A172 (cell line): ENCODE results near the gene PPP2R5C. TPM values are rescaled to one million over a fixed set of nuclear protein-coding genes. Genes with fewer than 3 reads are reported as not detected.

Source experiments
- DNase-seq: peaks from one replicate; pipeline ENCODE4 v3.0.0-alpha.2; 2015; ENCODE audit warnings: low spot score
- total RNA-seq: library from RNA; depleted of rRNA; stranded (reverse); fragments of >200 nt; shearing (Covaris generic); gene quantifications from 2 replicates; pipeline ENCODE4 v1.2.3, GENCODE V29; 2014

The PPP2R5C gene
- total RNA-seq, 1 experiment from 2014 or later, result 106 TPM

DNA sequence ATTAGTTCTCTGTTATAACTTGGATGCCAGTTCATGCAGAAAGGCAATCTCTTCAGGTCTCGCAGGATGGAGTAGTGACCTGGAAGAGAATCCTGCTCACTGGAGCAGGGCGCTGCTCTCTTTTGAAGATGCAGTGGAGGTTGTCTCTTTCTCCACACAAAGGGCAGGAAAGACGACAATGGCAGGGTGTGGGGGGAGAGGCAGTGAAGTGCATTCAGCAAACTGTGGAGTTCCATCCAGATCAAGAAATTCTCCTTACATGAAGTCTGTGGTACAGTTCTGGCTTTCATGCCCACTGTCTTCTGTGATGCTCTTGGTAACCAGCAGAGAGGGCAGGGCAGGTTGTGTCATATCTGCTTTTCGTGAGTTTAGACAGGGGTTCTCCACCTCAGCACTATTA, 6.6 kb upstream of the PPP2R5C start:
- DNase-seq, result no peak

DNA sequence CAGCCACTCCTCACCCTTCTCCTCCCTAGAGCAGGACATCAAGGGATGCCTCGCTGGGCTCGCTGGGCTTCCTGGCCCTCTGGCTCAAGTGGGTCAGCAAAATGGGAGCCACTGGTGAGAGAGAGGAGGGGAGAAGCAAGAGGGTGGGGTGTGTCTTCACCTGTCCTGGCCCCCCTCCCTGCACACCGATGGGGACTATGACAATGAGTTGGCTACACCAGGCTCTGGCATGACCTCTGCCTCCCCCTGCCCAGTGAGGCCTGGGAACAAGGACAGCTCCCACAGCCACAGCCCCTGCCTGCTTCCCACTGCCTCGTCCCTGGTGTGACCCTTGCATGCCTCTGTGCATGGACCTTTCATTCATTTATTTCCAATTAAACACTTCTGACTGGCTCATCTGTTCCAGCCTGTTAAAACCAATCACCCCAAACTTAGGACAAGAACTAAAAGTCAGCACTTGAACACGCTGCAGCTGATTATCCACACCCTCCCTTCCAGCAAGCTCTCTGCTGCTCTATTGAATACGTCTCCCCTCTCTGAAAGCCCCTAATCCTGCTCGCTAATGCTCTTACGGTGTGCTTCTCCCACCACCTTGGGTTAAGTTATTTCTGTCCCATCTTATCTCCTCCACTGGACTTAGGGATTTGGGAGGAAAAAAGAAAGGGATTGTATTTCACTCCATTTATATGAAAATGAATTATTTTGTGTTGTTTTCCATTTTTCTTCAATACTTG, 5.8 kb upstream of the PPP2R5C start:
- DNase-seq, result no peak

DNA sequence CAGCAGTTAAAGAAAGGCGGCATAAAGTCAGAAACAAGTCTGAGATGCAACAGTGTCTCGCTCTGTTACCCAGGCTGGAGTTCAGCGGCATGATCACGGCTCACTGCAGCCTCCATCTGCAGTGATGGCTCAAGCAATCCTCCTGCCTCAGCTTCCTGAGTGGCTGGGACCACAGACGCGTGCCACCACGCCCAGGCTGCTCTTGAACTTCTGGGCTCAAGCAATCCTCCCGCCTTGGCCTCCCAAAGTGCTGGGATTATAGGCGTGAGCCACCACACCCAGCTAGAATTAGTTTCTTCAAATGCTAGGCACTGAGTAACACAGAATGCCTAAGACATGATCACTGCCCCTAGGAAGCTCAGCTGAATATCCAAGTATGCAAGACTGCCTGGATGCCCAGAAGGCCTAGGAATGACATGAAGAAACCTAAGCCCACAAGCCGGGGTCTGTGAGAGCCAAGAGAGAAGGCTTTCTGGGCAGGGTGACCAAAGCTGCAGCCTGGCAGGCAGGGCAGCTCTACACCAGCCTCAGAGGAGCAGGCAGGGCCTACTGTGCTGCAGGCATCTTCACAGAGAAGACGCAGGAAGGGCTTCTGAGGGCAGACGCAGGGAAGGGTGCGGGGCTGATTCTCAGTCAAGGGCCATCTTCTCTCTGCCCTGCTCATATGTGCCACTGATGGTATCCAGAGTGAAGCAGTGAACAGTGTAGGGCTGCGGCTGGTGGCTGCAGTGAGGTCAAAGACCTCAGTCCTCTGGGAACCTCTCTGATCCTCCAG, 4.3 kb upstream of the PPP2R5C start:
- DNase-seq, result no peak

DNA sequence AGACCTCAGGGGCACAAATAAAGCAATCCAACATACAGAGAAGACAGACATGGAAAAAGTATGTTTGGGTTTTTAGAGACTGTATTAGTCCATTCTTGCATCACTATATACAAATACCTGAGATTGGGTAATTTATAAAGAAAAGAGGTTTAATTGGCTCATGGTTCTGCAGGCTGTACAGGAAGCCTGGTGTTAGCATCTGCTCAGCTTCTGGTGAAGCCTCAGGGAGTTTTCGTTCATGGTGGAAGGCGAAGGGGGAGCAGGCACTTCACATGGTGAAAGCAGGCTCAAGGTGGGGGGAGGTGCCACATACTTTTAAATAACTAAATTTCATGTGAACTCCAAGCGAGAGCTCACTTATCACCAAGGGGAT, 3.7 kb upstream of the PPP2R5C start:
- no peak for DNase-seq

DNA sequence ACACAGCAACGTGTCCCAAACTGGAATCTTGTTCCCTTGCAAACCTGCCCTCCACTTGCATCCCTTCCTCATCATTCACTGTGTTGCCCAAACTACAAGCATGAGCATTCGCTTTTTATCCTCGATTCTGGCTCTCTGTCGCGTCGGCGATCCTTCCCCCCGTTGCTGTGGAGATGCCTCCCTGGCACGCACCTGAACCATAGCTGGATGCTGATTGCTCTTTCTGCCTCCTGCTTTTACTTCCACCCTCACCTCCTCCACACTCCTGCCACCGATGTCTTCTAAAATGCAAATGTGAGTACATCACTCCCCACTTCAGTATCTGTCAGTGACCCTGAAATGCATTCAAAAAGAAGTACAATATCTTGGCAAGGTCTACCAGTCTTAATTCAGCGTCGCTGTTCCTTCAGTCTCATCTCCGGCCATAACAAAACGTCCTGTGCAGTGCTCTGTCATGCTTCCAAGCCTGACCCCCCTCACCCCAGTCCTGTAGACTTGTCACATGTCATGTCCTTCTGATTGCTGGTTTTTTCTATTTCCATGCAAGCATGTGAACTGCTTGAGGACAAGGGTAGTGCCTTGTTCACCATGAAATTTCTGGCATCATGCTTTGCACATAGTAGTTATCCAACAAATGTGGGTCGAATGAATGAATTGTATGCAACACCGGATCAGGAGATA, 2.5 kb upstream of the PPP2R5C start:
- DNase-seq, result no peak

DNA sequence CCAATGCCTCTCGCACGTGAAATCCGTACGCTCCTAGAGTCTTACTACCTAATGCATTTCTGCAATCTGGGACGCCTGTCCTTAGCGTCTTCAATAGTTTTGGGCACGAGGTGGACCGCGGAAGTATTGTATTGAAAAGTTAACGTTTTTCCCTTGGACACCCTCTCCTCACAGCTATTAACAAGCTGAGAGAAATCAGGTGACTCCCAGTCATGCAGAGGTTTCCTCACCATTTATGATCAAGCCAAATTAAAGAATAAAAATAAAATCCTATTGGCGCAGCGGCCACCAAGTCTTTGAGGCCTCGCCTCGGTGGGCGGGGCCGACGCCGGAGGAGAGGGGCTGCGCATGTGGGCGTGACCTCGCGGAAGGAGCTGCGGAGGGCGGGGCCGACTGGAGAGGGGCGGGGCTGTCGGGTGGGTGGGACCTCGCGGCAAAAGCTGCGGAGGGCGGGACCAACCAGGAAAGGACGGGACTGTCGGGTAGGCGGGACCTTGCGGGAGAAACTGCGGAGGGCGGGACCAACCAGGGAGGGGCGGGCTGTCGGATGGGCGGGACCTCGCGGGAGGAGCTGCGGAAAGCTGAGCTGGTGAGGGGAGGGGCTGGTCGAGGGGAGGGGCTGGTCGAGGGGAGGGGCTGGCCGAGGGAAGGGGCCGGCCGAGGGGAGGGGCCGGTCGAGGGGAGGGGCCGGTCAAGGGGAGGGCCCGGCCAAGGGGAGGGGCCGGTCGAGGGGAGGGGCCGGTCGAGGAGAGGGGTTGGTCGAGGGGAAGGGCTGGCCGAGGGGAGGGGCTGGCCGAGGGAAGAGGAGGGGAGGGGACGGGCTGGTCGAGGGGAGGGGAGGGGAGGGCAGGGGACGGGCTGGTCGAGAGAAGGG, 1.1 kb upstream of the PPP2R5C start:
- DNase-seq, result peak; percentile 78

DNA sequence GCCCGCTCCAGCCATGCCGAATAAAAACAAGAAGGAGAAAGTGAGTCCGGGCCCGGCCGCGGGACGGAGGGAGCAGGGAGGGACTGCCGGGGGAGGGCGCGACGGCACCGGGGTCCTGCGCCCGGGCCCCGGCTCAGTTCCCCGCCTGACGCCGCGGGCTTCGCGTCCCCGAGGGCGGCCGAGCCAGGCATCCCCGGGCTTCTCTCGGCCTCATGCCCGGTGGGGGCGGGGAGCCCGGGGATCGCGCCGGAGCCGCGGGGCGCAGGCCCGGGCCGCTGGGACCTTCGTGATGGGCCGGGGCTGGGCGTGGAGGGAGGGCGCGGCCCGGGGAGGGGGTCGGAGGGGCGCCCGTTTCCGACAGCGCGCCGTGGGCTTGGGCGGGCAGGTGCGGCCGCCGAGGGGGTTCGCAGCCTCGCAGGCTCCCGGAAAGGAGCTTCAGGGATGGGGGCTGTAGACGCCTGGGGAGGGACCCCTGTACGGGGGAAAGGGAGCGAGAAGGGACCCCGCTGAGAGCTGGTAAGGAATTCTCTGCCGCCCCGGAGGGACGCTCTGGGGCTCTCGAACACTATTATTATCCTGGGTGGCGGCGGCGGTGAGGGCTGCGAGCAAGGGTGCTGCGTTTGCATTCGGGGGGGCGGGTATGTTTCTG, 496 bp downstream of the PPP2R5C start:
- DNase-seq, result no peak

DNA sequence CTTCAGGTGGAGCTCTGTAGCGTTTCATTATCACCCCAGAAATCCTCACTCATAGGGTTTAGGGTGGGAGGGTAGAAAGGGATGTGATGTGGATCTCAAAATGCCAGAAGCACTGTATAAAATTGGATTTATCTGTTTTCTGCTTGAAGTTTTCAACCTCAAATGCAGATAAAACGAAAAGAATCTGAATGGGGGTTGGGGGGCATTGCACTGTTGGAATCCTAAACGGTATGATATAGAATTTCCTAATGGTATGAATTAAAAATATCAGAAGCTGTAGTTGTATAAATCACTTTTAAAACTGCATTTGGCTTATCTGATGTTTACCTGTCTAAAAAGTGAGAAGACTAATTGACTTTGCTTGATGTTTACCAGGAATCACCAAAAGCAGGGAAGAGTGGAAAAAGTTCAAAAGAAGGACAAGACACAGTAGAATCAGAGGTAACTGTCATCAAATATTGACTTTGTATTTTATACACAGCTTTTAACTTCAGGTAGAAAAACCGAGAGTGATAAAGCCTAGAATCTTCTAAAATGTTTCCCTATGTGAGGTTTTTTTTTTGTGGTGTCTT, 1.1 kb downstream of the PPP2R5C start:
- DNase-seq, result no peak

DNA sequence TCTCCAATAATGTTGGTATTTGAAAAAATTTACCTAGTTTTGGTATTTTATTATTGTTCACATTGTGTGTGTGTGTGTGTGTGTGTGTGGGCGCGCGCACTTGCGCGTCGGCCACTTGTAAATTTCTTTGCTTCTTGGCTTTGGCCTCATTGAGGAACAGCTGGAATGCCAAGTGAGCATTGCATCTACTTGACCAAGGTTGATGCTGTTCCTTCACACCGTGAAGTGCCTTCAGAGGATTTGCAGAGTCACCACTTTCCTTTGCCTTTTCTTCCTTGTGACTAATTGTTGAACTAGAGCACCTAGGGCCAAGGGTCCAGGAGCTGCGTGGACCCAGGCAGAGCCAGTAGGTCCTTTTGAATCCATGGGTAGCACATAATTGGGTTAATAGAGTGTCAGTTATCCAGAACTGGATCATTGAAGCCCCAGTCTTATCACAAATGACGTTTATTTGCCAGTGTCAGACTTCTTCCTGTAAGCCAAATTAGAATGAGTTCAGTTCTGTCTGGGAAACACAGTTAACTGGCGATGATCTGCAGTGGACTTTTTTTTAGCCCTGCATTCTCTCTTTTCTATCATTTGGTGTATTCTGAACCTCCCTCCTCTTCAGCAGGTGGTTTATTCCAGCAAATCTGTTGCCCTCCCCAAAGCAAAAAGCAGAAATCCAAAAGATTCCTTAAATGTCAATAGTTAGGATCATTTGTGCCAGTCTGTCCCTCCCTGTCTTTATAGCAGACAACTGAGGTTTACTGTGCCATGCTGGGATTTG, 2.6 kb downstream of the PPP2R5C start:
- no peak for DNase-seq

DNA sequence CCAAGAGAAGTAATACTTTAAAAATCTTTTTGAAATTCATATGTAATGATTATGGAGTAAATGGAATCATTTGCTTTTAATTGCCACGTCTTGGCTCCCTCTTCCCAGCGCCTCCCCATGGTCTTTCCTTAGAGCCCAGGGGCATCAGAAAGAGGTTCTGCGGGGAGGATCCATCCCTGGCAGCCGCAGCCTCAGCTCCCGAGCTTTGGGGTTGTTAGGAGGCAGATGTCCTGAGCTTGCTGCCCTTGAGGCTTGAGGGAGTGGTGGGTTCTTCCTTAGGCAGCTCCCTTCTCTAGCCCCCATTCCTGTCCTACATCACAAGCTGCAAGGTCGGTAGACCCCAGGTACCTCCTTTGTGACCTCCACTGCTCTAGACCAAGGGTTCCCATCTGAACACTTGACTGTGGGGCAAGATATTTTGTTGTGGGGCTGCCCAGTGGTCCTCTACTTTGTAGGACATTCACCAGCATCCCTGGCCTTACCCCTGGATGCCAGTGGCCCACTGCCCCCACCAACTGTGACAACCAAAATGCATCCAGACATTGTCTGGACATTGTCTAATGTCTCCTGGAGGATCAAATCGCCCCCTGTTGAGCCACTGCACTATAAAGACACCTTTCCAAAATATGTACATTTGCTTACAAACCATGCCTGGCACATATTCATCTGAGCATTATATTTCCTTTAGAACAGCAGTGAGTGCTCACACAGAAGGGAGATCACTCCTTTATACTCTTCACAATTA, 6.3 kb downstream of the PPP2R5C start:
- no peak for DNase-seq

DNA sequence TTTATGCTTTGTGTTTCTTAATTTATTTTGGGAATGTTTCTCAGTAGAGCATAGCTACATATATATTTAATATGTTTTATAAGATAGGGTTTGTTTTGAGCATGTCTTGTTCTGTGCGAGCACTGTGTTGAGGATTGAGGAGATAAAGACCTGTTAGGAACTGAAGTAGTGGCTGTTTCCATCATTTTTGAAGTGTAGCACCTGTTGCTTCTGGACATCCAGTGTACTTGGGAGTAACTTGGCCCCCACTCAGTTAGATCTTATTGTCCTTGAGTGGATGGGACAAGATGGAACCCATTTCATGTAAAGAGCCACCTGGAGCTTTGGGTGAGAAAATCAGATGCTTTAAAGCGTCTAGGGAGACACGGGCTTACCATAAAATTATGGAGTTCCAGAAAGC, 8.7 kb downstream of the PPP2R5C start:
- no peak for DNase-seq

DNA sequence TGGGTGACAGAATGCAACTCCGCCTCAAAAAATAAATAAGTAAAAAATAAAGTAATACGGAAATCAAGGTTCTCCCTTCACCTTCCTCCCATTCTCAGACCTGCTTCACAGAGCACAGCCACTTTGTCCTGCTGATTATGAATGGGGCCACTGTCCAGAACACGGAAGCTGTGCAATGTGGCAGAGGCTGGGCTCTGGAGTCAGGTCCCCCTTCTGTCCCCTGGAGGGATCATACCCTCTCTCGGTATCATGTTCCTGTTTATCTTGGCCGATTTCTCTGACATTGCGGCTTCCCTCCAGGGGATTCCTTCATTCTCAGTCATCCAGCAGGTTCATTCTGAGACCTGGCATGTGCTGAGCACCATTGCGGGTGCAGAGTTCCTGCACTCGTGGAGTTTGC, 11.3 kb downstream of the PPP2R5C start:
- DNase-seq, result no peak

DNA sequence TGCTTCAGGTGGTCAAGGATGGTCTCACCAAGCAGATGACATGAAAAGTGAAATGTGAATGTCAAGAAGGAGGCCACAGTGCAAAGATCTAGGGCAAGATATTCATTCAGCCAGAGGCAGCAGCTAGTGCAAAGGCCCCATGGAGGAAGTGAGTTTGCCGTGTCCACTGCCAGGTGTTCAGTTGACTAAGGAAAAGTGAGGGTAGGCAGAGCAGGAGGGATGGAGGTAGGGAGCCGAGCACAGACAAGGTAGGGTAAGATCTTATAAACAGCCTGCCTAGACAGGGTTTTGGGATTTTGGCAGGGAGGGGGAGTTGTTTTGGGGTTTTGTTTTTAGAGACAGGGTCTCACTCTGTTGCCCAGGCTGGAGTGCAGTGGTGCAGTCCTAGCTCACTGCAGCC, 11.9 kb downstream of the PPP2R5C start:
- no peak for DNase-seq

DNA sequence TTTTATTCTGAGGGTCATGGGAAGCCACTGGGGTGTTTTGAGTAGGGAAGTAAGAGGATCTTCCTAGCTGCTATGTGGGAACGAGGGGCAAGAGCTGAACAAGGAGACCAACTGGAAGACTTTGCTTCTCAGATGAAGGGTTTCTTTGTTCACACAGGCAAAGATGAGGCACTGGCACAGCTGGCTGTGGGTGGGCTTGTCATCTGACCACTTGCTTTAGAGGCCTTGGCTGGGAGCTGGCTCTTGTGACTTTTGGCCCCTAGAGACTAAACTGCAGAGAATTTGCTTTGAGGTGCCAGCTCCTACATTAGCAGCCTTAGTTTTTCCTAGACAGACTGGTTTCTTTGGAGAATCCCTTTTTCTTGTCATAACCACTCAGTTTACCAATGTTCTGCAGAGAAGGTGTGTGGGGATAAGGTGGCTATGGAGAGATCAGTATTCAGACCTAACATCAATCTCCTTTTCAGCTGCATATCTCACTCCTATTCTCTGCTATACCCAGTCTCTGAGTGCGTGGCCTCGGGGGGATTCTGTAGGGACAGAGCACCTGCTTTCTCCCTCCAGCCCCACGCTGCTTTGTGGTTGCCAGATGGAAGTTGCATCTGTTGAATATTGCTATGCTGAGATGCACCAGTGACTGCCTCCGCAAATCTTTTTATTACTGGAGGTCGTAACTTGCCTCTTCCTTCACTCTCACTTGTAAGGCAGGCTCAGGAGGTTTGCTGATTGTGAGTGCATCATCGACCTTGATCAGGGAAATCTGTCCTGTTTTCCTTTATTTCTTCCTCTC, 12.7 kb downstream of the PPP2R5C start:
- DNase-seq, result no peak

DNA sequence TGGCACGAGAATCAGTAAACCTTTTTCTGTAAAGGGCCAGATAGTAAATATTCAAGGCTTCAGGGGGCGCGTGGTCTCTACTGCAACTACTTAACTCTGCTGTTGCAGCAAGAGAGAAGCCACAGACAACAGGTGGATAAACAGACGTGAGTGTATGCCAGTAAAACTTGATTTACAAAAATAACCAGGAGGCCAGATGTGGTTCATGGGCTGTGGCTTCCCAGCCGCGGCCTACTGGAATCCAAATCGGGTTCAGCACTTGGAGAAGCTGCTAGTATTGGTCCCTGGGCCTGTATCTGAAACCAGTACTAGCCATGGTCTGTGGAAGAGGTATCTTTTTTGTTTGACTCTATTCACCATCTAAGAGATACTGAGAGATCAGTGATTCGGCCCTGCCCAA, 13.3 kb downstream of the PPP2R5C start:
- no peak for DNase-seq

DNA sequence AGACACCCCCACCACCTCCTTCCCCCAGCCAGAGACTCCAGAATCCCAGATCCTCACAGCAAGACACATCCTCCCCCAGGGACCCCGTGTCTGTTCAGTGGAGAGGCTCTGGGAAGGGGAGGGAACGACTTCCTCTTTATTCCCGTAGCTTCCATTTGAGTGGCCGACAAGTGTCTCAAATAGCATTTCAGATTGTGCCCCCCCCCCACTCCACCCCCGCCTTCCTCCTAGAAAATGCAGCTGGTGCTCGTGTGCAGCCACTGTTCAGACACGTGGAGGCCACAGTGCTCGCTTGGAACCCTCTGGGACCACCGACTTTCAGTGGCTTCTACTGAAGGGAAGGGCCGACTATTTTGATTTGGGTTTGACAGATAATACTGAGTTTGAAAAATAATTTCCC, 14.3 kb downstream of the PPP2R5C start:
- DNase-seq, result no peak

DNA sequence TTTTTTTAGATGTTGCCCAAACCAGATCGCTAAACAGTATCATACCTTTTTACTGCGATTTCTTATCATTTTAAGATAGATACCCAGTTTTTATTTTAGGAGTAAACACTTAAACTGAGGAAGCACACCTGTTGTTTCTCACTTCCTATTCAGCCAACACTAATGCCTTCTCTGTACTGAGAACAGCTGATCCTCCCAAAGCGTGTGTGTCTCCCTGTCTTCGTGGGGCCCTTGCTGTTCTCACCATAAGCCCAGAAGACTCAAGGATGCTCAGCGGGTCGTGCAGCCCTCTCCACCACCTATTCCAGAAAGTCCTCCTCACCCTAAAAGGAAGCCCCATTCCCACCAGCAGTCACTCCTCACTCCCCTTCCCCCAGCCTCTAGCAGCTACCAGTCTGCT, 14.8 kb downstream of the PPP2R5C start:
- no peak for DNase-seq

DNA sequence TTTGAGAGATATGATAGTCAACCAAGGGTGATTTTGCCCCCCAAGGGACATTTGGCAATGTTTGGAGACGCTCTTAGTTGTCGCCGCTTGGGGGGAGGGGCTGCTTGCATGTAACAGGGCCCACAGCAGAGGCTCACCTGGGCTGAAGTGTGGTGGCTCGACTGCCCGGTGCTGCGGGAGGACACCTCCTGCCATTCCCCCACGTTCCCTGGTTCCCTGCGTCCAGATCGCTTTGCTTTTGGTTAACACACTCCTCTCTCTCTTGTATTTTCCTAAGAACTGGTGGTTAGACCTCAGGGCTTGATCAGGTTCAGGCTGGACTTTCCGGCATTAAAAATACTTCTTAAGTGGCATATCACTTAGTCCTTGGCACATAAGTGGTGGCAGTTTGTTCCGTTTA, 18.9 kb downstream of the PPP2R5C start:
- no peak for DNase-seq

DNA sequence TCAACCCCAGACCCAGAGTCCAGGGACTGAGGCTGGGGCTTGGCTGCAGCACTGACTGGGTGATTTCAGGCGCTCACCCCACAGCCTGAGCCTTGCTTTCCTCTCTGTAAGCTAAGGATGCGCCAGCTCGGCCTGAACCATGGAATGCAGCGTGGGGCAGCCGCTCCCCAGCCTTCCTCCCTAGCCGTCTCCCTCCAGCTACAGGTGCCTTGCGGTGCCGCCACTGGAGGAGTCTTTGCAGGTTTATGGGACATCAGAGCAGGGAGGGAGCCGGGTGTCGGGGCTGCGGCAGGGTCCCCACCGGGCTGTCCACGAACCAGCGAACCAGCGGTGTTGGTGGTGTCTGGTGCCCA, 19.4 kb downstream of the PPP2R5C start:
- DNase-seq, result no peak
